Small intestine (tissue), 7 donors: ENCODE measurements around the gene CHURC1. TPM values are rescaled to one million over a fixed set of nuclear protein-coding genes. Genes with fewer than 3 reads are reported as not detected.

ENCODE experiments used
- DNase-seq, 2 donors: peaks; one replicate each; pipeline versions ENCODE4 v3.0.0 to v3.0.0-alpha.2; 2013
- FAIRE-seq: peaks from 2 replicates; lab custom pipeline; 2012; peaks lifted over from hg19 to GRCh38; lab: Jason Lieb, UNC
- H3K27ac ChIP-seq, 3 donors: one replicate each; pipeline ENCODE4 v1.5.1; 2013; ENCODE audit warnings: low read length in 2 of 3, mild to moderate bottlenecking in 2 of 3, control low read depth in 1 of 3, inconsistent platforms in 1 of 3, low read depth in 1 of 3, moderate library complexity in 1 of 3
- H3K27me3 ChIP-seq, 3 donors: one replicate each; pipeline ENCODE4 v1.6.1; 2013; ENCODE audit warnings: low read length in 3 of 3, inconsistent platforms in 1 of 3; ENCODE audit not compliant: control insufficient read depth in 3 of 3, insufficient read depth in 3 of 3
- H3K36me3 ChIP-seq, 3 donors: one replicate each; pipeline ENCODE4 v1.6.1; 2013; ENCODE audit warnings: low read length in 3 of 3, inconsistent platforms in 1 of 3, low read depth in 1 of 3, mild to moderate bottlenecking in 1 of 3, moderate library complexity in 1 of 3; ENCODE audit not compliant: control insufficient read depth in 3 of 3, insufficient read depth in 2 of 3
- H3K4me1 ChIP-seq, 3 donors: one replicate each; pipeline ENCODE4 v1.6.1; 2013; ENCODE audit warnings: low read length in 2 of 3, inconsistent platforms in 1 of 3, low read depth in 1 of 3, mild to moderate bottlenecking in 1 of 3, moderate library complexity in 1 of 3; ENCODE audit not compliant: control insufficient read depth in 3 of 3, insufficient read depth in 2 of 3
- H3K4me3 ChIP-seq, 3 donors: one replicate each; pipeline ENCODE4 v1.5.1; 2013; ENCODE audit warnings: low read length in 3 of 3, control low read depth in 1 of 3, inconsistent platforms in 1 of 3, low read depth in 1 of 3, mild to moderate bottlenecking in 1 of 3, moderate library complexity in 1 of 3
- H3K9me3 ChIP-seq, 2 donors: one replicate each; pipeline ENCODE4 v1.6.1; 2013; ENCODE audit warnings: low read depth in 1 of 2, low read length in 1 of 2; ENCODE audit not compliant: control insufficient read depth in 2 of 2, insufficient read depth in 1 of 2
- WGBS, 3 donors: extraction: QIAGEN DNeasy Blood & Tissue Kit; methylation state at CpG; one replicate each; pipeline ENCODE4 v1.1.7; 2013; 5-methylcytosine and 5-hydroxymethylcytosine counted together
- polyA plus RNA-seq, 4 donors: library from polyadenylated mRNA; stranded (reverse) in 3 of 4; unstranded in 1 of 4; fragments of 200-250 nt in 3 of 4; fragments of 120-200 nt in 1 of 4; gene quantifications; one replicate each; pipeline versions ENCODE4 v1.2.1 to v1.2.3, GENCODE V29; 2013
- donor health status: healthy with polysubstance abuse.
- donor health status: control.
- donor health status: control.
- donor health status: Bipolar disorder and iron deficiency.
- donor health status: healthy.

Gene CHURC1
- polyA plus RNA-seq, 4 donors: 25.9 to 40.3 (median 33.9) TPM

GRCh38 chr14:64871344-64871743 is 42.9 kb upstream of the CHURC1 start:
- H3K36me3 ChIP-seq: no peaks in the 10 kb centered on the region
- no peak overlapping the region for H3K4me3 ChIP-seq
- DNase-seq: no peak
- H3K27ac ChIP-seq: no peak overlapping the region
- no peak for FAIRE-seq
- no peaks in the 10 kb centered on the region for H3K4me1 ChIP-seq
- H3K9me3 ChIP-seq: no peaks in the 10 kb centered on the region
- 44 to 66% (median 50%) methylated on average over 2 of the region's 2 CpGs for WGBS, 3 donors
- peaks cover 0 to 15% (median 5%) of the 10 kb centered on the region in 3 donors for H3K27me3 ChIP-seq

GRCh38 chr14:64873506-64874219 is 40.6 kb upstream of the CHURC1 start:
- H3K4me1 ChIP-seq: no peaks in the 10 kb centered on the region
- H3K36me3 ChIP-seq: no peaks in the 10 kb centered on the region
- H3K9me3 ChIP-seq: no peaks in the 10 kb centered on the region
- FAIRE-seq: no peak
- H3K27me3 ChIP-seq: peaks cover 0 to 27% (median 11%) of the 10 kb centered on the region in 3 donors
- H3K4me3 ChIP-seq: no peak overlapping the region
- DNase-seq: no peak
- no peak overlapping the region for H3K27ac ChIP-seq
- WGBS, 3 donors: 61 to 79% (median 63%) methylated on average over 3 of the region's 3 CpGs

GRCh38 chr14:64875350-64875749 is 38.9 kb upstream of the CHURC1 start:
- no peaks in the 10 kb centered on the region for H3K36me3 ChIP-seq
- no peaks in the 10 kb centered on the region for H3K9me3 ChIP-seq
- H3K27ac ChIP-seq: no peak overlapping the region
- H3K4me3 ChIP-seq: no peak overlapping the region
- peaks cover 0 to 36% (median 16%) of the 10 kb centered on the region in 3 donors for H3K27me3 ChIP-seq
- WGBS, 3 donors: 63 to 64% (median 63%) methylated on average over 4 of the region's 4 CpGs
- DNase-seq: no peak
- H3K4me1 ChIP-seq: peaks cover 0 to 3% (median 0%) of the 10 kb centered on the region in 3 donors
- FAIRE-seq: no peak

- H3K4me3 ChIP-seq: no peak overlapping the region
- H3K4me1 ChIP-seq: peaks cover 0 to 3% (median 0%) of the 10 kb centered on the region in 3 donors
- DNase-seq (no peak), FAIRE-seq (no peak)
- no peak overlapping the region for H3K27ac ChIP-seq
- WGBS, 3 donors: 86 to 93% (median 88%) methylated on average over 4 of the region's 4 CpGs
- no peaks in the 10 kb centered on the region for H3K9me3 ChIP-seq
- H3K27me3 ChIP-seq: peaks cover 0 to 50% (median 16%) of the 10 kb centered on the region in 3 donors
- H3K36me3 ChIP-seq: no peaks in the 10 kb centered on the region
Measured at GRCh38 chr14:64877846-64878245, 36.4 kb upstream of the CHURC1 start.

DNA sequence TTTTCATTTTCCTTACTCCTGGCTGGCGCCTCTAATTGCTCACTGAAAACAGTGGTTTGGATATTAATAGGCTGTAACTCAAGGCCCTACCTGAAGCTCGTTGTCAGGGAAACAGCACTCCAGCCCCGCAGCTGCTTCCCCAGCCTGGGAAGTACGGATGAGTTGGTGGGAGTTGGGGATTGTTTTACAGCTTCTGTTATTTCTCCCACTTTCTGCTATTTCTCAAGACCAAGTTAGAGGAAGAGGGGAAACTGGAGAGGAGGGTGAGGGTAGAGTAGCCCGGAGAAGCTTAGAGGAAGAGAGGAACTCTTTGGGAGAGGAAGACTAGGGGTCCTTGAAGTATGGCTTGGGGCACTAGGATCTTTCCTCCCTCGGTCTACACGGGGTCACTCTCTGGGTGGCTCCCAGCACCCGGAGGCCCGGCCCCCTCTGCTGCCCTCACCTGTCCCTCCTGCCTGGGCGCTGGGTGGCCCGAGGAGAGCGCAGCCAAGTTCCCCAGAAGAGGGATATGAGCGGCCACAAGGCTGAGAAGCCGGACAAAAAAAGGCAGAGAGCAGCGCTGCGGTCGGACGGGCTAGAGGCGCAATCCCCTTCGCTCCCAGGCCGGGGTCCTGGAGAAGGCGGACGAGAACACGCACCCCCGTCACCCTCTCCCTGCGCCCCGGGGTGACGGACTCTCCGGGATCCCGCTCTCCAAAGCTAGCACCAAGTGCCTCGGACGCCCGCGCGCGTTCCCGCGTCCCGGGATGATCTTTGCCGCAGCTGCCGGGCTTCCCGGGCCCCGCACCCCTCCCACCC is 35.2 kb upstream of the CHURC1 start:
- FAIRE-seq: no peak

GRCh38 chr14:64879635-64880220 is 34.5 kb upstream of the CHURC1 start, which contains the start of gene SPTB:
Gene SPTB (minus strand): TSS chr14:64879907. CDS start chr14:64823094, 56,813 bp downstream.
- WGBS, 3 donors: 0 to 3% (median 1%) methylated on average over 26 to 61 of the region's 61 CpGs
- H3K9me3 ChIP-seq: no peaks in the 10 kb centered on the region
- no peak within 1 kb of the TSS for H3K27ac ChIP-seq
- H3K27me3 ChIP-seq: peaks cover 0 to 50% (median 16%) of the 10 kb centered on the region in 3 donors
- no peaks in the 10 kb centered on the region for H3K36me3 ChIP-seq
- H3K4me3 ChIP-seq: peak within 1 kb of the TSS; percentile 46 to 56 (median 51)
- DNase-seq (peak; percentile 27 to 56), FAIRE-seq (no peak)
- H3K4me1 ChIP-seq: peaks cover 0 to 3% (median 0%) of the 10 kb centered on the region in 3 donors

More for the DNA sequence above, 35.2 kb upstream of the CHURC1 start:
- H3K9me3 ChIP-seq: no peaks in the 10 kb centered on the region
- 7 to 11% (median 9%) methylated on average over 23 to 43 of the region's 43 CpGs for WGBS, 3 donors
- H3K27me3 ChIP-seq: peaks cover 0 to 46% (median 16%) of the 10 kb centered on the region in 3 donors
- DNase-seq: peak in 1 of 2 donors; percentile 44
- H3K36me3 ChIP-seq: no peaks in the 10 kb centered on the region
- H3K4me3 ChIP-seq: peak overlapping the region in 2 of 3 donors; percentile 20 to 56
- peaks cover 0 to 3% (median 0%) of the 10 kb centered on the region in 3 donors for H3K4me1 ChIP-seq
- no peak overlapping the region for H3K27ac ChIP-seq

- H3K4me3 ChIP-seq: peak overlapping the region; percentile 46 to 56 (median 51)
- H3K36me3 ChIP-seq: no peaks in the 10 kb centered on the region
- 1 to 3% (median 2%) methylated on average over 48 to 49 of the region's 49 CpGs for WGBS, 3 donors
- no peak for FAIRE-seq
- peaks cover 0 to 50% (median 16%) of the 10 kb centered on the region in 3 donors for H3K27me3 ChIP-seq
- H3K27ac ChIP-seq: no peak overlapping the region
- no peaks in the 10 kb centered on the region for H3K9me3 ChIP-seq
- peaks cover 0 to 3% (median 0%) of the 10 kb centered on the region in 3 donors for H3K4me1 ChIP-seq
- DNase-seq: peak; percentile 18 to 67
Measured at GRCh38 chr14:64880221-64881121, 33.8 kb upstream of the CHURC1 start.
